ENCODE results near the gene DDX28.

The DDX28 gene

GRCh38 chr16:68022728-68023537, at the start of gene DDX28, which contains the start of gene DUS2:
DDX28 (minus strand) TSS chr16:68023232; CDS start chr16:68023202, 30 bp downstream.
DUS2 (plus strand) TSS chr16:68023284; CDS start chr16:68038024, 14,740 bp downstream.
- peak; percentile 97 for DNase-seq

GRCh38 chr16:68072038-68072695, 49.1 kb upstream of the DDX28 start:
- DNase-seq: peak; percentile 97

GRCh38 chr16:68071518-68071901, 48.5 kb upstream of the DDX28 start:
- DNase-seq: no peak

DNA sequence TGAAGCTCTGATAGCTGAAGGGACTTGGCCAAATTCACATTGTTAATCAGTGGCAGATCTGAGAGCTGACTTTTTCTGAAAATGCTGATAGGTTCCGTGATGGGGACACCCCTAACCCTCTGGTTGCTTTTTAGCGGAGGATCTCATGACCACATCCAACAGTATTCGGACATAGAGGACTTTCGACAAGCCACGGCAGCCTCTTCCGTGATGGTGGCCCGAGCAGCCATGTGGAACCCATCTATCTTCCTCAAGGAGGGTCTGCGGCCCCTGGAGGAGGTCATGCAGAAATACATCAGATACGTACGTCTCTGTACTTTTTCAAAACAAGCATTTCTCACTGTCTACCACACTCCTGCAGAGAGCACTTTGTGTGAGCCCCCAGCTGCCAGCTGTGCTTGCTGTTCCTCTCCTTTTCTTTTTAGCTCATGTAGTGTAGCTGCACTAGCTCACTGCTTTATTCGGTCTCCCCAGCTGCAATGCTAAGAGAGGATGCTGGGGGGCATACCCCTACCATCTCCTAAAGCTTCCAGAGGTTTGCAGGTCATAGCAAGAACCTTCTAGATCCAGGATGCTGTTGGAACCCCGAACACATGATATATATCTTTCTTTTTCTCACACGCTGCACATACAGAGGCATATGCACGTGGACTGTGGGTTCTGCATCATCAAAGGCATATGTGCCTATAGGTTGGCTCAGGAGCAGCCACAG, 47.9 kb upstream of the DDX28 start:
- no peak for DNase-seq

- DNase-seq: no peak
Observed at GRCh38 chr16:68070249-68070730, 47.3 kb upstream of the DDX28 start.

DNA sequence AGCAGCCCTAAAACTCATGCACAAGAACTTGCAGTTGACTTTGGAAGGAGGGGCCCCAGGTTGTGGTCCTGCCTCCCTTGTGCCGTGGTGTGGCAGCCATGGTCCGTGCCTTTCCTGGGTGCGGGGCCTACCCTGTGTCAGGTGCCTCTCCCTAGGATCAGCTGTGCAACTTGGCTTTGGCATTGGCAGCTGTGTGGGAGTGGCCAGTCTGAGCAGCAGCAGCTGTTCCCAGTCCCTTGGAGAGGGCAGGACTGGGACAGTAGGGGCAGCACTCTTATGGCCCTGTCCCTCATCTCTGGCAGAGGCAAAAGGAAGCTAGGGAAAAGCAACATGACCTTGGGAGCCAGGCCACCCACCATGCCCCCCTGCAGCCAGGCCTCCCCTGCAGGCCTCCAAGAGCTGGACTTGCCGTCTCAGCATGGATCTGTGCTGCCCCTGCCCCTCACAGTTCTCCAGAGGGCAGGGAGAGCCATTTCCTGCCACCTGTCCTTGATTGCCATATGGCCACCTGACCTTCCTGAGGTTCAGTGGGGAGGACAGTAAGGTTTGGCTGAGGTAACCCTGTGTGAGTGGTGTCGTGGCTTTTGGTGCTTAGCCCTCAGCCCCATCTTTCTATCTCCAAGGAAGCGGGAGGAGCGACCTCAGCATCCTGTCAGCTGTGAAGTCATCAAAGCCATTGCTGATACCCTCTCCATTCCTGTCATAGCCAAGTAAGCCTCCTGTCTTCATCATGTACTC, 46.6 kb upstream of the DDX28 start:
- DNase-seq: no peak

DNA sequence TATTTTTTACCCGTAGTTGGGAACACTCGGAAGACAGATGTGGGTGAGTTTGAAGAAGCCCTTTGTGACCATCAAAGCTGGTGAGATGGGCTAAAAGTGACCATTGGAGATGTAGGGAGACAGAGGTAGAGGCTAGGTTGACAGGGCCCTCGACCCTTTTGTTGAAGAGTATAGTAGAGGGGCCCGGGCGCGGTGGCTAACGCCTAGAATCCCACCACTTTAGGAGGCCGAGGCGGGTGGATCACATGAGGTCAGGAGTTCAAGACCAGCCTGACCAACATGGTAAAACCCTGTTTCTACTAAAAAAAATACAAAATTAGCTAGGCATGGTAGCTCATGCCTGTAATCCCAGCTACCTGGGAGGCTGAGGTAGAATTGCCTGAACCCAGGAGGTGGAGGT, 45.9 kb upstream of the DDX28 start:
- DNase-seq: no peak

GRCh38 chr16:68066763-68067162, 43.7 kb upstream of the DDX28 start:
- DNase-seq: no peak

DNA sequence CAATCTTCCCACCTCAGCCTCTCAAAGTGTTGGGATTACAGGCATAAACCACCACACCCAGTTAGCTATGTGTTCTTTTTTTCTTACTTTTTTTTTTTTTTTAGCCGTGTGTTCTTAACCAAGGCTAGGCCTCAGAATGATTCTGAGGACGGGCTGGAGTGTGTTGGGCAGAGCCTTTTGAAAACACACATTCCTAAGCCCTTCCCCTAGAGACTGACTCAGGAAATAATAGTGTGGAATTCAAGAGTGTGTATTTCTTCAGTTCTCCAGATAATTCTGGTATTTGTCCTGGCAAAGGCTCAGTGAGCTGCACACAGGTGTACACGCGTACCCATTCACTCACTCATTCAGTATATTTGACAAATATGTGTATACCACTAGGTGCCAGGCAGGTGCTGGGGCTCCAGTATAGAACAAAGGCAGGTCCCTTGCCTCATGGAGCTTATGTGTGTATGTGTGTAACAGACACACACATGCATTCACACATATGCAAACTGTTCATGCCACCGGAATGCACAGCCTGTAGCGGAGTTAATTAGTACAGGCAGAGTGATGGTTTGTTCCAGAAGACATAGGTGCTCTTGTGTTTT, 42.8 kb upstream of the DDX28 start:
- no peak for DNase-seq

- DNase-seq: peak; percentile 74
Observed at GRCh38 chr16:68064791-68065365, 41.8 kb upstream of the DDX28 start.

GRCh38 chr16:68062910-68063393, 39.9 kb upstream of the DDX28 start:
- no peak for DNase-seq

DNA sequence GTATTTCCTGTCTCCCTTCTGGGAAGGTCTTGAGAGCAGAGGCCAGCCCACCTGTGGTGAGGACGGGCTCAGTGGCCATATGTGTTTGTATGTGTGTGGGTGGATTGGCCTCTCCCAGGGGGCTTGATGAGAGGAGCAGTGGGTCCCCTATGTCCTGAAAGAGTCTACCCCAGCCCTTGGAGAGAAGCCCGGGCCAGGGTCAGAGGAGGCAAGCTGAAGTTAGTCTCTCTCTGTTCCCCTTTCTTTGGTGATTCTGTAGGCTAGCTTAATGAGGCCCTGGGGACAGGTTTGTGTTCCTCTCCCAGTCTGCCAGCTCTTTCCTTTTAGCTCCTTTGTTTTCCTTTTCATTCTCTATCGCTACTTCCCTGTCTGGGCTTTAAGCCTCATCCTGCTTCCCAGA, 38.4 kb upstream of the DDX28 start:
- no peak for DNase-seq

- DNase-seq: no peak
Observed at GRCh38 chr16:68059804-68060203, 36.8 kb upstream of the DDX28 start.

DNA sequence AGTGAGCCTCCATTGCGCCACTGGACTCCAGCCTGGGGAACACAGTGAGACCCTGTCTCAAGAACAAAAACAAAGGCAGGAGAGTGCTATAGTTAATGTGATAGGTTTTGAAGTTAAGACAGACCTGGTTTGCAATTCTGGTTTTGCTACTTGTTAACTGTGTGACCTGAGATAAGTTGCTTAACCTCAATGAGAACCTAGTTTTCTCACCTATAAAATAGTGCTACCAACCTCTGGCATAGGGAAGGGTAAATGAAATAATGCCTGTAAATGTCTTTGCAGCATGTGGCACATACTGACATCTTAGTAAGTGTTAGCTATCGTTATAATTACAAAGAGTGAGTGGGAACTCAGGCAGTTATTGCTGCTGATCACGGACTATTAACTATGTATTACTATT, 32.4 kb upstream of the DDX28 start:
- no peak for DNase-seq

DNA sequence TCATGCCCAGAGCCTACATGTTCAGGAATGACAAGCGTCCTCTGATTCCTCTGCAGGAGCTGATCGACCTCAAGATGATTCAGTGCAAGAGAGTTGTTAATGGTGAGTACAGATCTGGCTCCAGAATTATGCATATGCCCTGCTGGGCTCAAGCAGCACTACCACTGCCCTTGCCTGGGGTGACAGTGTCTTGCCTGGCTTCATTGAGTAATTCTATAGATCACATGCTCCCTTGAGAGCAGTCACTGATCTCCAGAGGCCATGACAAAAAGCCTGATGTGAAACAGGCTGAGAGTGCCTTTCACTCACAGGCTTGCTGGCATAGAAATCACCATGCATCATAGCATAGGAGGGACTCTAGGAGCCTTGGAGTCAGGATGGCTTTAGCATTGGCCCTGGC, 26.4 kb upstream of the DDX28 start:
- no peak for DNase-seq

- DNase-seq: no peak
Observed at GRCh38 chr16:68047987-68048386, 25.0 kb upstream of the DDX28 start.

DNA sequence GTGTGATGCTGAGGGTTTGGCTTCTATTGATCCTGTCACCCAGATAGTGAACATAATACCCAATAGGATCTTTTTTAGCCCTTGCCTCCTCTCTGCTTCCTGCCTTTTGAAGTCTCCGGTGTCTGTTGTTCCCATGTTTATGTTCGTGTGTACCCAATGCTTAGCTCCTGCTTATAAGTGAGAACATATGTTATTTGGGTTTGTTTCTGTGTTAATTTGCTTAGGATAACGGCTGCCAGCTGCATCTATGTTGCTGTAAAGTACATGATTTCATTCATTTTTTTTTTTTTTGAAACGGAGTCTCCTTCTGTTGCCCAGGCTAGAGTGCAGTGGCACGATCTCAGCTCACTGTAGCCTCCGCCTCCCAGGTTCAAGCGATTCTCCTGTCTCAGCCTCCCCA, 23.1 kb upstream of the DDX28 start:
- no peak for DNase-seq

- no peak for DNase-seq
Observed at GRCh38 chr16:68041783-68042182, 18.8 kb upstream of the DDX28 start.

DNA sequence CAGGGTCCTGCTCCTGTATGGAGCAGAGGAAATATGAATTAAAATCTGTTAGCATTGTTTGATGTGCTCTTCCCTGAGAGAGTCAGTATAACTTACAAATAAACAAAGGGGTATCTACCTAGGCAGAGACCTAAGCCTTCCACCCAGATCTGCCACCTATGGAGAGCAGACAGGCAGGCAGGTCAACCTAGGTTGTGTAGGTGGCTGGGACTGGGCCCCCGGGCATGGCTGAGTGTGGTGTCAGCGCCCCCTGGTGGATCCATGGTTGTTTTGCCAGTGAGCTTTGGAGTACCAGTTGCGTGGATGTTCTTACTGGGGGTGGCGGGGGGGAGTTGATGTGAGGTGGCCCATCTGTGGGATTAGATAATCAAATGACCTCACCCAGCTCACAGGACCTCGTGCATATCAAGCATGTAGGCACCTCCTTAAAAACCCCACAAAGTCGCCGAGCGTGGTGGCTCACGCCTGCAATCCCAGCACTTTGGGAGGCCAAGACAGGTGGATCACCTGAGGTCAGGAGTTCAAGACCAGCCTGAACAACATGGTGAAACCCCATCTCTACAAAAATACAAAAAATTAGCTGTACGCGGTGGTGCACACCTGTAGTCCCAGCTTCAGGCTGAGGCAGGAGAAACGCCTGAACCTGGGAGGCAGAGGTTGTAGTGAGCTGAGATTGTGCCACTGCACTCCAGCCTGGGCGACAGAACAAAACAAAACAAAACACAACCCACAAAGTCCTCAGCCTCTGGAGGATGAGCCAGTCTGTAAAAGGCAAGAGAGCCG, 17.7 kb upstream of the DDX28 start:
- peak; percentile 88 for DNase-seq

DNA sequence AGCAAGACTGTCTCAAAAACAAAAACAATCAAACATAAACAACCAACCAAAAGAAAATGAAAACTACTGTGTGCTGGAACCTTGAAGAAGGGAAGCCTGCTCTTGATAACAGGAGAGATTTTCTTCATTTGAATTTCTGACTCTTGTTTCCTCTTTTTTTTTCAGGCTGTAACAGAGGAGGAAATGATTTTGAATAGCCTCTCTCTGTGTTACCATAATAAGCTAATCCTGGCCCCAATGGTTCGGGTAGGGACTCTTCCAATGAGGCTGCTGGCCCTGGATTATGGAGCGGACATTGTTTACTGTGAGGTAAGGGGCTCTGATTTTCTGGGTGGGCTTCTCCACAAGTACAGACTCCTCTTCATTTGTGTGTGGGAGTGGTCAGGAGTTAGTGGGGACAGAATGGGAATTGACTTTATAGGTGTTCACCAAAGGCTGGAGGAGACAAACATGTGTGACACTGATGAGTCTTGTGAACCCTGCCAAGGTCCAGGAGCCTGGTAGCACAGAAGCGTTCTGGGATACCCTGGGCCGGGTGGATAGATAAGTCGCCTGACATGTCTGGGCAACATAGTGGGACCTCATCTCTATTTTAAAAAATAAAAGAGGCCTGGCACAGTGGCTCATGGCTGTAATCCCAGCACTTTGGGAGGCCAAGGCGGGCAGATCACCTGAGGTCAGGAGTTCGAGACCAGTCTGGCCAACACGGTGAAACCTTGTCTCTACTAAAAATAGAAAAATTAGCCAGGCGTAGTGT, 15.0 kb upstream of the DDX28 start:
- DNase-seq: no peak

Data from RPMI8226 (cell line).